Mesodermal cell (in vitro differentiated cells): ENCODE measurements around the gene TMOD3. TPM values are rescaled to one million over a fixed set of nuclear protein-coding genes. Genes with fewer than 3 reads are reported as not detected.
A peak's percentile ranks its signal among the peaks of the same experiment; 100 is the strongest.
"Not testable (repeated sequence)": the region's sequence is repeated elsewhere in the genome, so short reads cannot be mapped to it uniquely, and the experiment has no call there.

Experiments used
- H3K27ac ChIP-seq: 2 replicates; pipeline ENCODE4 v1.7.0; 2013; ENCODE audit warnings: mild to moderate bottlenecking, low read depth, low read length, moderate library complexity; ENCODE audit not compliant: severe bottlenecking
- H3K36me3 ChIP-seq: 2 replicates; pipeline ENCODE4 v1.7.1; 2013; ENCODE audit warnings: mild to moderate bottlenecking, low read length, moderate library complexity; ENCODE audit not compliant: control insufficient read depth, insufficient read depth
- H3K4me1 ChIP-seq: one replicate; pipeline ENCODE4 v1.7.1; 2013; ENCODE audit warnings: mild to moderate bottlenecking, low read length; ENCODE audit not compliant: insufficient read depth, control insufficient read depth, poor library complexity, severe bottlenecking
- H3K4me3 ChIP-seq: 2 replicates; pipeline ENCODE4 v1.7.0; 2013; ENCODE audit warnings: low read length, control low read depth, mild to moderate bottlenecking; ENCODE audit not compliant: insufficient read depth, poor library complexity, severe bottlenecking; ENCODE audit errors: extremely low read depth
- H3K9me3 ChIP-seq: 2 replicates; pipeline ENCODE4 v1.7.1; 2013; ENCODE audit warnings: mild to moderate bottlenecking, low read length, moderate library complexity; ENCODE audit not compliant: control insufficient read depth
- WGBS, 2 experiments: methylation state at CpG; one replicate each; pipeline ENCODE4 v1.1.5; 2013; ENCODE audit warnings: missing lambda C conversion rate in 2 of 2; ENCODE audit not compliant: insufficient coverage in 2 of 2; 5-methylcytosine and 5-hydroxymethylcytosine counted together
- polyA plus RNA-seq, 2 experiments: library from polyadenylated mRNA; stranded (reverse); fragments of 50-300 nt; gene quantifications; one replicate each; pipeline ENCODE4 v1.2.3, GENCODE V29; 2013

The TMOD3 gene
- 26.1 TPM for polyA plus RNA-seq (2013, experiment 1 of 2)
- 27.1 TPM for polyA plus RNA-seq (2013, experiment 2 of 2)

DNA sequence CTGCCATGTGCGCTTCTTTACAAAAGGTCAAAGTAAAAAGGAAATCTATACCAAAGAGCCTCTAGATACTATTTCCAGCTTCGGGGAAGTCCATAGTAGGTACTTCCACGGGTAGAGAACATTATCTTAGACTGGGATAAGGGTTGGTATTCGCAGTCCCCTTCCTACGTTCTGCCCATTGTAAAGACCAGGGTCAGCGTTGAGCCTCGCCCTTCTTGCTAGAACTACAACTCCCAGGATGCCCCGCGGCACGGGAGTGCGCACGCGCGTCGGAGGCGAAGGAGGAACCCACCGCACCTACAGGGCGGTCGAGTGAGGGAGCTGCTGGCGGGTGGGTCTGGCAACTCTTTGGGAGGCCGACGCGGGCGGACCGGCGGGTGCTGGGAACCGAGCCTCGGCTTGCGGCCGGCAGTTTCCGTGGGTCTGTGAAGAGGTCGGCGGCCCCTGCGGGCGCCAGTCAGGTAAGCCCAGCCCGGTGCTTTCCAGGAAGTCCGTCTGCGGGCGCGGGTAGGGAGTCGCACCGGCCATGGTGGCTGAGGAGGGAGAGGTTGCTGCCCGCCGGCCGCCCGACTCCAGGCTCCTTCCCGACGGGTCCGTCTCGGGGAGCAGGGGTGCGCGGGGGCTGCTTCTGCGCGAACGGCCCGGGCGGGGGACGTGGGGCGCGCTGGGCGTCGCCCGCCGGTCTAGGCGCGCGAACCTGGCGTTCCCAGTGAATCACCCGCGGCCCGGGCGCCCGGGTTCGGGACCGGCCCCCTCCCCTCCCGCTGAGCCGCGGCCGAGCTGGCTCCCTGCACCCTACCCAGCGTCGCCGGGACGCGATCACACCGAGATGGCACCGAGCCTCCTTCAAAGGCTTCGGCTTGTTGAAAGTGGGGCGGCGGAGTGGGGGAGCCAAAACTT lies at the start of gene TMOD3:
Gene TMOD3, plus strand, starts transcription at position 278 of the 900 bp plus-strand sequence. CDS start 33,232 bp downstream, outside the sequence.
- 0 to 2% methylated on average over 47 to 65 of the region's 89 CpGs for WGBS, 2 experiments
- Histone ChIP-seq H3K36me3 (no peaks in the 10 kb centered on the region), H3K4me3 (peak within 1 kb of the TSS; percentile 84), H3K27ac (peak within 1 kb of the TSS; percentile 68), H3K4me1 (no peaks in the 10 kb centered on the region), H3K9me3 (no peaks in the 10 kb centered on the region)

DNA sequence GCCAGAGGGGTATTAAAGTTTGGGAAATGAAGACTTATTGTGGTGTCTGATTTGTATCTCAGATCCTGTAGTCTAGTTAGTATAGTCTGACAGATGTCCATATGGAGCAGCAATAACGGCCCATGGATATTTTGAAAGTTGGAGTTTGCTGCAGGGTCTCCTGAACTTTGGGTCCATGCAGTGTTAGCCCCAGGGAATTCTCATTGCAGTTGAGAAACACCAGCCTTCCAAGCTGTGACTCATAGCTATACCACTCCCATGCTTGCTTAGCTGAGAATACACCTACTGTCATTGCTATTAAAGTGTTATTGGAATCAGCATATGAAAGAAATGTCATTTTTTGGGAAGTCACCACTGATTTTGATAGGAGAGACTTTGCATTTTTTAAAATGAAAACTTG lies 48.8 kb upstream of the TMOD3 start:
- Histone ChIP-seq H3K4me3 (no peak overlapping the region), H3K4me1 (no peaks in the 10 kb centered on the region), H3K27ac (no peak overlapping the region), H3K9me3 (no peaks in the 10 kb centered on the region), H3K36me3 (peaks cover 18% of the 10 kb centered on the region)
- WGBS, 2 experiments, result 80 to 100% methylated on average over 1 of the region's 1 CpG

DNA sequence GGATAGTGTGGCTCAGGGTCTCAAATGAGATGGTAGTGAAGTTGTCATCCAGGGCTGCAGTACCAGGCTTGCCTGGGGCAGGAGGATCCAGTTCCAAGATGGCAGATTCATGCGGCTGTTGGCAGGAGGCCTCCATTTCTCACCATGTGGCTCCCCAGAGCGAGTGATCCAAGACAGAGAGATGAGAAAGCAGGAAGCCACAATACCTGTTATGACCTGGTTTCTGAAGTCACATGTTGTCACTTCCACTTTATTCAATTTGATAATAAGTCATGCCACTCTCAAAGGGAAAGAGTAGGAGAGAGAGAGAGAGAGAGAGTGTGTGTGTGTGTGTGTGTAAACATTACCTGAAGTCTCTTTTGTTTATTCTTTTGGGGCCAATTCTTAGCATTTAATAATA lies 47.9 kb upstream of the TMOD3 start:
- H3K4me1 ChIP-seq, result no peaks in the 10 kb centered on the region
- no peaks in the 10 kb centered on the region for H3K9me3 ChIP-seq
- no peak overlapping the region for H3K27ac ChIP-seq
- no peak overlapping the region for H3K4me3 ChIP-seq
- 0% methylated on average over 1 of the region's 2 CpGs; no CpG with 5 or more reads in 1 of the 2 experiments for whole genome bisulfite sequencing, 2 experiments
- H3K36me3 ChIP-seq, result peaks cover 24% of the 10 kb centered on the region

DNA sequence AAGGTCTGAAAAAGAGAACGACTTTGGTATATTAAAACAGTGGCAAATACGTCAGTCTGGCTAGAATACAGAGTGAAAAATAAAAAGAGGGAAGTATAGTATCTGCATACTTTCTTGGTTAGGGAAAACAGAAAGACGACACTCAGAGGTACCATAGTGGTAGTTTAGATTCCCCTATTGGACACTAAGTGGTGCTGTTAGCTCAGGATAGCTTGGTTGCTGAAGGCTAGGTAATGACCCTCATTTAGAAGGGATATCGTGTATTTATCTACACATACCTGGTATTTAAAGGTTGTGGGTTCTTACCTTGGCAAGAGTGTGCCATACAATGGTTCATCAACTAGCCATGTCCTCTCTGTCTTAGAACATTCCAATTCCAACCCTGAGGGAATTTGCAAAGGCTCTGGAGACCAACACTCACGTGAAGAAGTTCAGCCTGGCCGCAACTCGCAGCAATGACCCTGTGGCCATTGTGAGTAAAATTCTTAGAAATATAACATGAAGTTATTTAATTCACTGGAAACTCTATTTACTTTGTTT lies 47.0 kb upstream of the TMOD3 start:
- WGBS, 2 experiments, result 49 to 65% methylated on average over 3 of the region's 7 CpGs
- no peaks in the 10 kb centered on the region for H3K9me3 ChIP-seq
- peaks cover 25% of the 10 kb centered on the region for H3K36me3 ChIP-seq
- H3K27ac ChIP-seq, result no peak overlapping the region
- no peaks in the 10 kb centered on the region for H3K4me1 ChIP-seq
- H3K4me3 ChIP-seq, result no peak overlapping the region

DNA sequence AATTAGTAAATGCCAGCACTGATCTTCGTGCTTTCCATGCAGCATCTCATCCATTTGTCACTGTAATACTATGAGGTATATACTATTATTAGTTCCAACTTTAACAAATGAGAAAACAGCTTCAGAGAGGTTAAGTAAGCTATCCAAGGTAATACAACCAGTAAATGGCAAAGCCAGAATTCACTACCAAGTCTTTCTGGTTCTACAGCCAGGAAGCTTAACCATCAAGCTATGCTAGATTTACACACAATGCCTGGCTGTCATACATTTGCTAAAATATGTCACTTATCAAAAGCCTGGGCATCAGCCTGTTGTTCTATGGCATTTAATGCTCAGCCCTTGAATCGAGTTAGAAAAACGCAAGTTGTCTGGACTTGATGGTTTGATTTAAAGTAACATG lies 45.5 kb upstream of the TMOD3 start:
- 100% methylated on average over 1 of the region's 3 CpGs; no CpG with 5 or more reads in 1 of the 2 experiments for WGBS, 2 experiments
- H3K4me3 ChIP-seq, result no peak overlapping the region
- no peaks in the 10 kb centered on the region for H3K9me3 ChIP-seq
- H3K27ac ChIP-seq, result no peak overlapping the region
- no peaks in the 10 kb centered on the region for H3K4me1 ChIP-seq
- peaks cover 23% of the 10 kb centered on the region for H3K36me3 ChIP-seq

DNA sequence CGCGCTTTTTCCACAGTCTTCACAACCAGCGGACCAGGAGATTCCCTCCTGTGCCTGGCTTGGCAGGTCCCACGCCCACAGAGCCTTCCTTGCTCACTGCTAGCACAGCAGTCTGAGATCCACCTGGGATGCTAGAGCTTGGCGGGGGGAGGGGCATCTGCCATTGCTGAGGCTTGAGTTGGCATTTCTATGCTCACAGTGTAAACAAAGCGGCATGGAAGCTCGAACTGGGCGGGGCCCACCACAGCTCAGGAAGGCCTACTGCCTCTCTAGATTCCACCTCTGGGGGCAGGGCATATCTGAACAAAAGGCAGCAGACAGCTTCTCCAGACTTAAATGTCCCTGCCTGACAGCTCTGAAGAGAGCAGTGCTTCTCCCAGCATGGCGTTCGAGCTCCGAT lies 42.3 kb upstream of the TMOD3 start:
- WGBS, 2 experiments, result 76 to 79% methylated on average over 9 to 11 of the region's 11 CpGs
- H3K4me1 ChIP-seq, H3K9me3 ChIP-seq, H3K27ac ChIP-seq, H3K4me3 ChIP-seq: not testable (repeated sequence)
- peaks cover 16% of the 10 kb centered on the region for H3K36me3 ChIP-seq

DNA sequence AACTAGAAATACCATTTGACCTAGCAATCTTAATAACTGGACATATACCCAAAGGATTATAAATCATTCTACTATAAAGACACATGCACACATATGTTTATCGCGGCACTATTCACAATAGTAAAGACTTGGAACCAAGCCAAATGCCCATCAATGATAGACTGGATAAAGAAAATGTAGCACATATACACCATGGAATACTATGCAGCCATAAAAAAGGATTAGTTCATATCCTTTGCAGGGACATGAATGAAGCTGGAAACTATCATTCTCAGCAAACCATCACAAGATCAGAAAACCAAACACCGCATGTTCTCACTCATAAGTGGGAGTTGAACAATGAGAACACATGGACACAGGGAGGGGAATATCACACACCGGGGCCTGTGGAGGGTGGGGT lies 37.0 kb upstream of the TMOD3 start:
- H3K9me3 ChIP-seq, H3K36me3 ChIP-seq, H3K4me1 ChIP-seq, H3K27ac ChIP-seq, H3K4me3 ChIP-seq: not testable (repeated sequence)
- WGBS, 2 experiments, result 100% methylated on average over 1 of the region's 4 CpGs; no CpG with 5 or more reads in 1 of the 2 experiments

DNA sequence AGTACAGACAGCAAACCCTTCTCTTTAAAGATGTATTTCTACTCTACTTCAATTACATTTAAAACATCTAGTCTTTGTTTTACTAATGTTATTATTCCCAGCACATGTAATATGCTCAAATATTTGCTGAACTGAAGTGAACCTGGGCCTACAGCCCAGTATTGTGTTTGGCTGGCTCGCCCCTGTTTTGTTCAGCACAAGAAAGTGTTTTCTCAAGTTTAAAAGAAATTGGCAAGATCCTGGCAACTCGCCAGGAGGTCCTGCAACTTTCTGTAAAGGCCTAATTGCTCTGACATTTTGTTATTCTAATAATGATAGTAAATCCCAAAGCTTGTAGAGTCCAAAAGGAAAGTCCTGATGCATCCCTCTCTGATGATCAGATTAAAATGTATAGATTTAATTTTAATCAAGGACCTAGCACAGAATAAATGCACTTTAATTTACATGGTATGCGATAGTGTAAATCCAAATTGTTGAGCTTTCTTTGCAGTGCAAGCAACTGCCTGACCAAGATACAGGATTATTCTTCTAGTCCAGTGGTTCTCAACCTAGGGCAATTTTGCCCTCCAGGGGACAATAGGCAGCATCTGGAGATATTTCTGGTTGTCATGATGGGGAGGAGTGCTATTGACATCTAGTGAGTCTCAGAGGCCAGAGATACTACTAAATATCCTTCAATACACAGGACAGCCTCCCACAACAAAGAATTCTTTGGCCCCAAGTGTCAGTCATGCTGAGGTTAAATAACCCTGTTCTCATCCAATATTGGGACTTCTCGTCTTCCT lies 35.7 kb upstream of the TMOD3 start:
- WGBS, 2 experiments, result 80 to 94% methylated on average over 3 of the region's 4 CpGs
- Histone ChIP-seq H3K36me3 (no peaks in the 10 kb centered on the region), H3K27ac (no peak overlapping the region), H3K4me3 (no peak overlapping the region), H3K4me1 (no peaks in the 10 kb centered on the region), H3K9me3 (no peaks in the 10 kb centered on the region)

DNA sequence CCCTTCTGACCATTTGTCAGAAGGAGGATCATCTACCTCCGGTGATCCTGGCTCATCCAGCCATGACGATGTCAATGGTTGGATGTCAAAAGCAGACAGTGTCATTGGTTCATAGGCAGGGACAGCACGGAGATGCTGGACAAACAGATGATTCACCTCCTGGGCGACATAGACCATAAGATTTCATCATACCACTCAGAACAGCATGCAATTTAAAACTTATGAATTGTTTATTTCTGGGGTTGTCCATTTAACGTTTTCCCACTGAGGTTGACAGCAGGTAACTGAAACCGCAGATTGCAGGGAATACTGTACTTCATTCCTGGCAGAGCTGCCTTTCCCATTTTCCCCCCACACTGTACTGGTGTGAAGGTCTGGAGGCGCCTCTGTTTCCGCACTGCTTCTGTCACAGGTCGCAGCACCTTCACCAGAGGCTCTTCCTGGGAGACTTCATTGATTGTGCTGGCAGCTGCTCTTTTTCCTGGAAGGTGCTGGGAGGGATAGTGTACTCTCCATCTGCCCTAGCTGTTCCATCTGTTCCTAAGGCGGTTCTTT lies 32.5 kb upstream of the TMOD3 start:
- H3K9me3 ChIP-seq, result no peaks in the 10 kb centered on the region
- H3K27ac ChIP-seq, result no peak overlapping the region
- no peaks in the 10 kb centered on the region for H3K36me3 ChIP-seq
- no peaks in the 10 kb centered on the region for H3K4me1 ChIP-seq
- WGBS, 2 experiments, result 86 to 88% methylated on average over 4 to 5 of the region's 10 CpGs
- H3K4me3 ChIP-seq, result no peak overlapping the region

DNA sequence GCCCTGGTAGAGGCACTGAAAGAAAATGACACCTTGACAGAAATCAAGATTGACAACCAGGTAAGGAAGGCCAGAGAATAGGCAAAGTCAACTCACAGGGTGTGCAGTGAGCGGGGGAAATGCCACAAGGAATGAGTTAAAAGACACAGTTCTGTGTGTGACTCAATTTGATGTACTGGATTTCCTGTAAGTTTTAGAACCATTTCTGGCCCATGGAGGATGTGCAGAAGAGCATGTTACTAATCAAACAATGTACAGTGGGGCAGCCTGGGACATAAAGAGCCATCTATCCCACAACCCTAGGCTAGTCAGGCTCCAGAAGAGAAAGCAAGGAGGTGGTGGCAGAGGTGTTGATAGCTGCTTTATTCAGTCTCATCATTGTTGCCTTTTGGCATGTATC lies 31.2 kb upstream of the TMOD3 start:
- no peaks in the 10 kb centered on the region for H3K36me3 ChIP-seq
- H3K4me3 ChIP-seq, result no peak overlapping the region
- 80 to 85% methylated on average over 1 of the region's 1 CpG for WGBS, 2 experiments
- no peaks in the 10 kb centered on the region for H3K9me3 ChIP-seq
- H3K4me1 ChIP-seq, result no peaks in the 10 kb centered on the region
- no peak overlapping the region for H3K27ac ChIP-seq
